ENCODE data around the gene ROR2. TPM values are rescaled to one million over a fixed set of nuclear protein-coding genes. Genes with fewer than 3 reads are reported as not detected.

Gene ROR2
- total and polyA plus RNA-seq, 9 donors, result 2.1 to 9.4 (median 4.6) TPM

- 9% methylated on average over 5 of the region's 15 CpGs for WGBS (ENCODE audit: insufficient coverage)
- peak; percentile 88 for DNase-seq
- peaks cover 40% of the 10 kb centered on the region for H3K4me1 ChIP-seq (ENCODE audit: control insufficient read depth, insufficient read depth, low read length)
- no peaks in the 10 kb centered on the region for H3K9me3 ChIP-seq (replicated peaks; ENCODE audit: control insufficient read depth, low read depth, low read length)
- peak overlapping the region; percentile 69 for H3K27ac ChIP-seq (ENCODE audit: low read length)
- H3K36me3 ChIP-seq (ENCODE audit: control insufficient read depth, insufficient read depth, low read length), result no peaks in the 10 kb centered on the region
- peaks cover 5% of the 10 kb centered on the region for H3K27me3 ChIP-seq (ENCODE audit: control insufficient read depth, insufficient read depth, low read length)
- H3K4me3 ChIP-seq (ENCODE audit: low read length), result no peak overlapping the region
Measured at GRCh38 chr9:91843623-91844148, 106.3 kb downstream of the ROR2 start.

- H3K27me3 ChIP-seq (ENCODE audit: control insufficient read depth, insufficient read depth, low read length), result peaks cover 5% of the 10 kb centered on the region
- 54% methylated on average over 4 of the region's 7 CpGs for WGBS (ENCODE audit: insufficient coverage)
- H3K27ac ChIP-seq (ENCODE audit: low read length), result no peak overlapping the region
- H3K9me3 ChIP-seq (replicated peaks; ENCODE audit: control insufficient read depth, low read depth, low read length), result no peaks in the 10 kb centered on the region
- no peak overlapping the region for H3K4me3 ChIP-seq (ENCODE audit: low read length)
- no peak for DNase-seq
- H3K36me3 ChIP-seq (ENCODE audit: control insufficient read depth, insufficient read depth, low read length), result no peaks in the 10 kb centered on the region
- H3K4me1 ChIP-seq (ENCODE audit: control insufficient read depth, insufficient read depth, low read length), result peaks cover 45% of the 10 kb centered on the region
Measured at GRCh38 chr9:91843093-91843492, 106.9 kb downstream of the ROR2 start.

- no peak for DNase-seq
- 80% methylated on average over 7 of the region's 9 CpGs for WGBS (ENCODE audit: insufficient coverage)
- H3K36me3 ChIP-seq (ENCODE audit: control insufficient read depth, insufficient read depth, low read length), result no peaks in the 10 kb centered on the region
- H3K4me3 ChIP-seq (ENCODE audit: low read length), result no peak overlapping the region
- H3K9me3 ChIP-seq (replicated peaks; ENCODE audit: control insufficient read depth, low read depth, low read length), result no peaks in the 10 kb centered on the region
- peaks cover 5% of the 10 kb centered on the region for H3K27me3 ChIP-seq (ENCODE audit: control insufficient read depth, insufficient read depth, low read length)
- peaks cover 43% of the 10 kb centered on the region for H3K4me1 ChIP-seq (ENCODE audit: control insufficient read depth, insufficient read depth, low read length)
- no peak overlapping the region for H3K27ac ChIP-seq (ENCODE audit: low read length)
Measured at GRCh38 chr9:91842358-91843049, 107.5 kb downstream of the ROR2 start.

GRCh38 chr9:91841591-91841990 is 108.4 kb downstream of the ROR2 start:
- H3K36me3 ChIP-seq (ENCODE audit: control insufficient read depth, insufficient read depth, low read length), result no peaks in the 10 kb centered on the region
- no peak overlapping the region for H3K4me3 ChIP-seq (ENCODE audit: low read length)
- H3K27ac ChIP-seq (ENCODE audit: low read length), result no peak overlapping the region
- WGBS (ENCODE audit: insufficient coverage), result 76% methylated on average over 4 of the region's 5 CpGs
- no peak for DNase-seq
- H3K4me1 ChIP-seq (ENCODE audit: control insufficient read depth, insufficient read depth, low read length), result peaks cover 39% of the 10 kb centered on the region
- H3K27me3 ChIP-seq (ENCODE audit: control insufficient read depth, insufficient read depth, low read length), result peaks cover 5% of the 10 kb centered on the region
- H3K9me3 ChIP-seq (replicated peaks; ENCODE audit: control insufficient read depth, low read depth, low read length), result no peaks in the 10 kb centered on the region

GRCh38 chr9:91840882-91841281 is 109.1 kb downstream of the ROR2 start:
- no peak overlapping the region for H3K27ac ChIP-seq (ENCODE audit: low read length)
- peaks cover 5% of the 10 kb centered on the region for H3K27me3 ChIP-seq (ENCODE audit: control insufficient read depth, insufficient read depth, low read length)
- peaks cover 39% of the 10 kb centered on the region for H3K4me1 ChIP-seq (ENCODE audit: control insufficient read depth, insufficient read depth, low read length)
- H3K36me3 ChIP-seq (ENCODE audit: control insufficient read depth, insufficient read depth, low read length), result no peaks in the 10 kb centered on the region
- no peak for DNase-seq
- 80% methylated on average over 2 of the region's 6 CpGs for WGBS (ENCODE audit: insufficient coverage)
- H3K9me3 ChIP-seq (replicated peaks; ENCODE audit: control insufficient read depth, low read depth, low read length), result no peaks in the 10 kb centered on the region
- no peak overlapping the region for H3K4me3 ChIP-seq (ENCODE audit: low read length)

GRCh38 chr9:91840469-91840868 is 109.6 kb downstream of the ROR2 start:
- WGBS (ENCODE audit: insufficient coverage), result 80% methylated on average over 7 of the region's 8 CpGs
- no peaks in the 10 kb centered on the region for H3K36me3 ChIP-seq (ENCODE audit: control insufficient read depth, insufficient read depth, low read length)
- H3K4me1 ChIP-seq (ENCODE audit: control insufficient read depth, insufficient read depth, low read length), result peaks cover 40% of the 10 kb centered on the region
- no peak for DNase-seq
- no peak overlapping the region for H3K27ac ChIP-seq (ENCODE audit: low read length)
- H3K9me3 ChIP-seq (replicated peaks; ENCODE audit: control insufficient read depth, low read depth, low read length), result no peaks in the 10 kb centered on the region
- H3K4me3 ChIP-seq (ENCODE audit: low read length), result no peak overlapping the region
- peaks cover 5% of the 10 kb centered on the region for H3K27me3 ChIP-seq (ENCODE audit: control insufficient read depth, insufficient read depth, low read length)

- DNase-seq, result no peak
- Histone ChIP-seq H3K4me1 (ENCODE audit: control insufficient read depth, insufficient read depth, low read length) (peaks cover 40% of the 10 kb centered on the region), H3K36me3 (ENCODE audit: control insufficient read depth, insufficient read depth, low read length) (no peaks in the 10 kb centered on the region), H3K4me3 (ENCODE audit: low read length) (no peak overlapping the region), H3K9me3 (replicated peaks; ENCODE audit: control insufficient read depth, low read depth, low read length) (no peaks in the 10 kb centered on the region), H3K27ac (ENCODE audit: low read length) (no peak overlapping the region), H3K27me3 (ENCODE audit: control insufficient read depth, insufficient read depth, low read length) (peaks cover 5% of the 10 kb centered on the region)
- WGBS (ENCODE audit: insufficient coverage), result 65% methylated on average over 8 of the region's 14 CpGs
Measured at GRCh38 chr9:91839926-91840465, 110.0 kb downstream of the ROR2 start.

GRCh38 chr9:91837981-91838731 is 111.9 kb downstream of the ROR2 start:
- Histone ChIP-seq H3K9me3 (replicated peaks; ENCODE audit: control insufficient read depth, low read depth, low read length) (no peaks in the 10 kb centered on the region), H3K27me3 (ENCODE audit: control insufficient read depth, insufficient read depth, low read length) (peaks cover 2% of the 10 kb centered on the region), H3K27ac (ENCODE audit: low read length) (peak overlapping the region; percentile 39), H3K4me3 (ENCODE audit: low read length) (no peak overlapping the region), H3K4me1 (ENCODE audit: control insufficient read depth, insufficient read depth, low read length) (peaks cover 26% of the 10 kb centered on the region), H3K36me3 (ENCODE audit: control insufficient read depth, insufficient read depth, low read length) (no peaks in the 10 kb centered on the region)
- 23% methylated on average over 15 of the region's 21 CpGs for WGBS (ENCODE audit: insufficient coverage)
- peak; percentile 64 for DNase-seq

GRCh38 chr9:91836515-91836914 is 113.5 kb downstream of the ROR2 start:
- WGBS (ENCODE audit: insufficient coverage), result 88% methylated on average over 6 of the region's 7 CpGs
- peaks cover 2% of the 10 kb centered on the region for H3K27me3 ChIP-seq (ENCODE audit: control insufficient read depth, insufficient read depth, low read length)
- peaks cover 20% of the 10 kb centered on the region for H3K4me1 ChIP-seq (ENCODE audit: control insufficient read depth, insufficient read depth, low read length)
- no peaks in the 10 kb centered on the region for H3K36me3 ChIP-seq (ENCODE audit: control insufficient read depth, insufficient read depth, low read length)
- no peak for DNase-seq
- no peak overlapping the region for H3K27ac ChIP-seq (ENCODE audit: low read length)
- no peak overlapping the region for H3K4me3 ChIP-seq (ENCODE audit: low read length)
- no peaks in the 10 kb centered on the region for H3K9me3 ChIP-seq (replicated peaks; ENCODE audit: control insufficient read depth, low read depth, low read length)

- no peaks in the 10 kb centered on the region for H3K27me3 ChIP-seq (ENCODE audit: control insufficient read depth, insufficient read depth, low read length)
- H3K36me3 ChIP-seq (ENCODE audit: control insufficient read depth, insufficient read depth, low read length), result no peaks in the 10 kb centered on the region
- 82% methylated on average over 6 of the region's 7 CpGs for WGBS (ENCODE audit: insufficient coverage)
- DNase-seq, result no peak
- H3K9me3 ChIP-seq (replicated peaks; ENCODE audit: control insufficient read depth, low read depth, low read length), result no peaks in the 10 kb centered on the region
- H3K4me3 ChIP-seq (ENCODE audit: low read length), result no peak overlapping the region
- no peak overlapping the region for H3K27ac ChIP-seq (ENCODE audit: low read length)
- peaks cover 20% of the 10 kb centered on the region for H3K4me1 ChIP-seq (ENCODE audit: control insufficient read depth, insufficient read depth, low read length)
Measured at GRCh38 chr9:91835632-91836031, 114.4 kb downstream of the ROR2 start.

Data from muscle of leg (tissue), 11 donors.